Keratinocyte (primary cell): Measurements from ENCODE around the gene ARSB. TPM values are rescaled to one million over a fixed set of nuclear protein-coding genes. Genes with fewer than 3 reads are reported as not detected.
"Not testable (repeated sequence)": the region's sequence is repeated elsewhere in the genome, so short reads cannot be mapped to it uniquely, and the experiment has no call there.

Experiments used
- DNase-seq: peaks from one replicate; pipeline ENCODE4 v3.0.0-alpha.2; 2011; ENCODE audit warnings: low read depth, missing footprints, low spot score
- FAIRE-seq: peaks from 2 replicates; lab custom pipeline; 2011; peaks lifted over from hg19 to GRCh38; lab: Jason Lieb, UNC
- H2AFZ ChIP-seq: 2 replicates; pipeline ENCODE4 v1.6.0; 2012; ENCODE audit warnings: low read length, control low read depth, inconsistent platforms; ENCODE audit not compliant: control insufficient read depth
- H3K27ac ChIP-seq: 2 replicates; pipeline ENCODE4 v1.5.1; 2011; ENCODE audit warnings: low read length; ENCODE audit not compliant: control insufficient read depth, insufficient read depth
- H3K27me3 ChIP-seq: 3 replicates; pipeline ENCODE4 v1.6.0; 2011; ENCODE audit warnings: low read length; ENCODE audit not compliant: control insufficient read depth, insufficient read depth; ENCODE audit errors: extremely low read depth
- H3K36me3 ChIP-seq, 2 experiments: 2 replicates in 1 of 2; 3 replicates in 1 of 2; pipeline ENCODE4 v1.5.1; 2011; ENCODE audit warnings: low read length in 2 of 2, mild to moderate bottlenecking in 1 of 2; ENCODE audit not compliant: control insufficient read depth in 2 of 2, insufficient read depth in 2 of 2; ENCODE audit errors: extremely low read depth in 1 of 2
- H3K4me1 ChIP-seq: 3 replicates; pipeline ENCODE4 v1.5.1; 2011; ENCODE audit warnings: low read length; ENCODE audit not compliant: control insufficient read depth, insufficient read depth; ENCODE audit errors: extremely low read depth
- H3K4me2 ChIP-seq: 3 replicates; pipeline ENCODE4 v1.6.0; 2011; ENCODE audit warnings: low read depth, low read length; ENCODE audit not compliant: control insufficient read depth, insufficient read depth; ENCODE audit errors: extremely low read depth
- H3K4me3 ChIP-seq, 3 experiments: fragments of 200-600 bp in 1 of 3; sonication (generic) in 1 of 3; 2 replicates in 2 of 3; 3 replicates in 1 of 3; pipeline ENCODE4 v1.5.1; 2011 to 2016; ENCODE audit warnings: low read length in 3 of 3, mild to moderate bottlenecking in 3 of 3, control low read depth in 2 of 3, inconsistent platforms in 1 of 3, low read depth in 1 of 3, mixed read lengths in 1 of 3, mixed run types in 1 of 3, moderate library complexity in 1 of 3; ENCODE audit not compliant: control insufficient read depth in 2 of 3, insufficient read depth in 2 of 3; ENCODE audit errors: extremely low read depth in 1 of 3
- H3K79me2 ChIP-seq: 2 replicates; pipeline ENCODE4 v1.6.0; 2012; ENCODE audit warnings: low read length; ENCODE audit not compliant: control insufficient read depth, insufficient read depth
- H3K9ac ChIP-seq: 3 replicates; pipeline ENCODE4 v1.6.0; 2011; ENCODE audit warnings: low read length; ENCODE audit not compliant: control insufficient read depth, insufficient read depth; ENCODE audit errors: extremely low read depth
- H3K9me1 ChIP-seq: 3 replicates; pipeline ENCODE4 v1.6.0; 2011; ENCODE audit warnings: low read length; ENCODE audit not compliant: control insufficient read depth, insufficient read depth; ENCODE audit errors: extremely low read depth
- H3K9me3 ChIP-seq: 2 replicates; pipeline ENCODE4 v1.5.1; 2012; ENCODE audit warnings: low read depth, low read length; ENCODE audit not compliant: control insufficient read depth
- H4K20me1 ChIP-seq: 3 replicates; pipeline ENCODE4 v1.6.0; 2011; ENCODE audit warnings: low read length; ENCODE audit not compliant: control insufficient read depth, insufficient read depth; ENCODE audit errors: extremely low read depth
- EZH2 ChIP-seq: IDR thresholded peaks from one replicate; pipeline ENCODE4 v1.6.1; 2012; ENCODE audit warnings: inconsistent platforms, mild to moderate bottlenecking, low read length, moderate library complexity
- dilution Hi-C: fragments of 300-500 bp; cut with MboI; formaldehyde crosslinking; loops from one replicate; pipeline ENCODE4 v1.7.0; 2020; ENCODE audit warnings: low sequenced_read_pairs; ENCODE audit not compliant: extremely low pct_ligation_motif_present
- polyA plus RNA-seq, 5 experiments: library from polyadenylated mRNA; depleted of rRNA in 3 of 5; stranded (reverse) in 3 of 5; stranded (forward) in 1 of 5; unstranded in 1 of 5; fragments of >200 nt; gene quantifications; 1 replicate in 1 of 5; 2 replicates in 3 of 5; 3 replicates in 1 of 5; pipeline versions ENCODE4 v1.2.1 to v1.2.3, GENCODE V29; 2011 to 2012; ENCODE audit warnings: missing spikeins in 2 of 5, low read depth in 1 of 5, low replicate concordance in 1 of 5
- TF ChIP-seq, protein P1 (sequence below), 3 experiments: IDR thresholded peaks in 1 of 3; conservative IDR thresholded peaks in 1 of 3; optimal IDR thresholded peaks in 1 of 3; 2 replicates in 2 of 3; 3 replicates in 1 of 3; pipeline versions ENCODE3 to v1.5.1; 2011; ENCODE audit warnings: low read length in 3 of 3, mild to moderate bottlenecking in 3 of 3, moderate library complexity in 2 of 3, control low read depth in 1 of 3, inconsistent platforms in 1 of 3; ENCODE audit not compliant: insufficient read depth in 2 of 3; ENCODE audit errors: extremely low read depth in 1 of 3

The ARSB gene
- polyA plus RNA-seq, 1 donor (not counting 4 experiments of a cell fraction or from before 2014, with no cell fraction given): 4.5 TPM

DNA sequence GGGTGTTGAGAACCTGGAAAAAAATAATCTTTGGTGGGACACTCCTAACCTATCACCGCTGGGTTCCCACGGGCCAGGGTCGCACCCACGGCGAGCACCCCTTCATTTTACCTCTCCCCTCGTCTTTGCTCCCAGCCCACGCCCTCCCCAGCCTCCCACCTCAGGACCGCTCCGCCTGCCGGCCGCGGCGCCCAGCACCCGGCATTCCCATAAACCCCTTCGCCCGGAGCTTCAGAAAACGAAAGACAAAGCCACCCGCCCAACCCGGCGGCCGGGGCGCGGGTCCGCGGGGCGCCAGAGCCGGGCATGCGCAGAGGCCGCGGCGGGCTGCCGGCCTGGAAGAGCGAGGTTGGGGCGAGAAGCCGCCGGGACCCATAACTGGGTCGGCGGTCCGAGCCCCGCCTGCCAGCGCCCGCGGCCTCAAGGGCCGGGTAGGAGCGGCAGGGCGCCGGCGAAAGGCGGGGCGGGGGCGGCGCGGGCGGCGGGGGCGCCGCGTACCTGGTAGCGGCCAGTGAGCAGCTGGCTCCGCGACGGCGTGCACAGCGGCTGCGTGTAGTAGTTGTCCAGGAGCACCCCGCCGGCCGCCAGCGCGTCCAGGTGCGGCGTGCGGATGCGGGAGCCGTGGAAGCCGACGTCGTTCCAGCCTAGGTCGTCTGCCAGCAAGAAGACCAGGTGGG is 533 bp downstream of the ARSB start:
- Histone ChIP-seq H3K4me1 (peaks cover 18% of the 10 kb centered on the region), H3K9ac (peak overlapping the region; percentile 73), H3K9me1 (no peaks in the 10 kb centered on the region), H3K4me2 (peak overlapping the region; percentile 93), H3K36me3 (no peaks in the 10 kb centered on the region), H3K27ac (peak overlapping the region; percentile 71), H3K27me3 (no peaks in the 10 kb centered on the region), H4K20me1 (no peaks in the 10 kb centered on the region), H3K4me3 (peak overlapping the region; percentile 60 to 81 (median 77)), H2AFZ (peak overlapping the region; percentile 96), H3K9me3 (no peaks in the 10 kb centered on the region), H3K79me2 (no peaks in the 10 kb centered on the region)
- no peak for DNase-seq
- TF ChIP-seq EZH2: no peak
- TF ChIP-seq, protein P1, sequence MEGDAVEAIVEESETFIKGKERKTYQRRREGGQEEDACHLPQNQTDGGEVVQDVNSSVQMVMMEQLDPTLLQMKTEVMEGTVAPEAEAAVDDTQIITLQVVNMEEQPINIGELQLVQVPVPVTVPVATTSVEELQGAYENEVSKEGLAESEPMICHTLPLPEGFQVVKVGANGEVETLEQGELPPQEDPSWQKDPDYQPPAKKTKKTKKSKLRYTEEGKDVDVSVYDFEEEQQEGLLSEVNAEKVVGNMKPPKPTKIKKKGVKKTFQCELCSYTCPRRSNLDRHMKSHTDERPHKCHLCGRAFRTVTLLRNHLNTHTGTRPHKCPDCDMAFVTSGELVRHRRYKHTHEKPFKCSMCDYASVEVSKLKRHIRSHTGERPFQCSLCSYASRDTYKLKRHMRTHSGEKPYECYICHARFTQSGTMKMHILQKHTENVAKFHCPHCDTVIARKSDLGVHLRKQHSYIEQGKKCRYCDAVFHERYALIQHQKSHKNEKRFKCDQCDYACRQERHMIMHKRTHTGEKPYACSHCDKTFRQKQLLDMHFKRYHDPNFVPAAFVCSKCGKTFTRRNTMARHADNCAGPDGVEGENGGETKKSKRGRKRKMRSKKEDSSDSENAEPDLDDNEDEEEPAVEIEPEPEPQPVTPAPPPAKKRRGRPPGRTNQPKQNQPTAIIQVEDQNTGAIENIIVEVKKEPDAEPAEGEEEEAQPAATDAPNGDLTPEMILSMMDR (optimal IDR thresholded peaks at IDR 0.05 in 1 of 3, IDR thresholded peaks at IDR 0.05 in 1 of 3, conservative IDR thresholded peaks at IDR 0.05 in 1 of 3; ENCODE audit: extremely low read depth in 1 of 3, insufficient read depth in 2 of 3, low read length in 3 of 3): peak in 2 of 3 experiments; percentile 16 to 41
- no peak for FAIRE-seq
- dilution Hi-C loops: no loop called here

DNA sequence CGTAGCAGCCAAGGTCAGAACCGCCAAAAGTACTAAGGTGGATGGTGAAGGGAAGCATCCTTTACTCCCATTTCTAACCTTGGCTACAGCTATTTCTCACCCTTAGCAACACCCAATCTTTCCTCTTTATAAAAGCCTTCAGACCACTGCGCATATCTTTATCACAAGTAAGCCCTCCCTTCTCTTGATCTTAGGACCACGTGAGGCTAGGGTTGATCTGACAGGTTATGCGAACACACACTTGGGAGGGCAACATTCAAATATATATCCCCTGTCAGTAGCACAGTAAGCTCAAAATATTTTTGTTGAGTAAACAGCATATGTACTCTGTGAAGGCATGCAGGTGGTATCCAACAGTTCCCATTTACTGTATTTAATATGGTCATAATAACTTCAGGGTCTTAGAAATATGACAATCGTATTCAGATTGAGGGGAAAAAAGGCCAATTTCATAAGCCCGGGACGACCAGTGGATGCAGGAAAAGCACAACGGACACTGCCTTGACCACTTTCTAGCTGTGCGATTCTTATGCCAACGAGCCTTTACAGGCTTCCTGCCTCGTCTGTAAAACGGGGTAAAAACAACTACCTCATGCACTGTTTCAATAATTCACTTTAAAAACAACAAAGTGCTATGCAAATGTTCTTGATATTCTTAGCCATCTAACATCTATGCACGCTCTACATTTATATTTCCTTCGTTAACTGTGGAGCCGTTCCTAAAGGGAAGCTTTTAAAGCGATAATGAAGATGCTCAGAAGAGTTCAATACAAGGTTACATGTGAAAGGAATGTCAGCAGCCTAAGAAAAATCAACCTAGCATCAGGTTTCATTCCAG is 1.3 kb downstream of the ARSB start:
- H3K36me3 ChIP-seq: no peaks in the 10 kb centered on the region
- H3K9ac ChIP-seq: peak overlapping the region; percentile 73
- H3K9me3 ChIP-seq: no peaks in the 10 kb centered on the region
- no peaks in the 10 kb centered on the region for H3K9me1 ChIP-seq
- no peaks in the 10 kb centered on the region for H3K27me3 ChIP-seq
- no peak for FAIRE-seq
- peak overlapping the region; percentile 60 to 81 (median 77) for H3K4me3 ChIP-seq
- peak overlapping the region; percentile 93 for H3K4me2 ChIP-seq
- H3K4me1 ChIP-seq: peaks cover 18% of the 10 kb centered on the region
- H3K79me2 ChIP-seq: no peaks in the 10 kb centered on the region
- TF ChIP-seq, protein P1 (optimal IDR thresholded peaks at IDR 0.05 in 1 of 3, IDR thresholded peaks at IDR 0.05 in 1 of 3, conservative IDR thresholded peaks at IDR 0.05 in 1 of 3; ENCODE audit: extremely low read depth in 1 of 3, insufficient read depth in 2 of 3, low read length in 3 of 3): no peak
- TF ChIP-seq EZH2: no peak
- no peaks in the 10 kb centered on the region for H4K20me1 ChIP-seq
- dilution Hi-C loops: no loop called here
- peak overlapping the region; percentile 96 for H2AFZ ChIP-seq
- no peak for DNase-seq
- peak overlapping the region; percentile 71 for H3K27ac ChIP-seq

DNA sequence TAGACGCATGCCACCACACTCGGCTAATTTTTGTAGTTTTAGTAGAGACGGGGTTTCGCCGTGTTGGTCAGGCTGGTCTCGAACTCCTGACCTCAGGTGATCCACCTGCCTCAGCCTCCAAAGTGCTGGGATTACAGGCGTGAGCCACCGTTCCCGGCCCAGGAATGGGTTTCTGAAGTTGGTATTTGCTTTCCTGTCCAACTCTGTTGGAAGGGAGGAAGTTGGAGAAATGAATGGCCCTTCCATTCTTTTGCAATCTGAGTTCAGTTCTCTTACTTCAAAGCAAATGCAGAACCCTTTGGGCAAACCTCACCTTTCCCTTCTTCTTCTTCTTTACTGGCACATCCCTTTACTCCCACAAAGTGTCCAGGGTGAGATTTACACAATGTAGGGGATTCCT is 1.9 kb downstream of the ARSB start:
- H3K27ac ChIP-seq, H3K79me2 ChIP-seq, H3K9me1 ChIP-seq, H3K4me2 ChIP-seq, H4K20me1 ChIP-seq, H2AFZ ChIP-seq, H3K9me3 ChIP-seq, H3K27me3 ChIP-seq, H3K9ac ChIP-seq, dilution Hi-C loops, H3K4me3 ChIP-seq, FAIRE-seq, H3K36me3 ChIP-seq, DNase-seq: not testable (repeated sequence)
- peaks cover 18% of the 10 kb centered on the region for H3K4me1 ChIP-seq
